Progenitor cell of endocrine pancreas (in vitro differentiated cells): ENCODE data around the gene STX5. TPM values are rescaled to one million over a fixed set of nuclear protein-coding genes. Genes with fewer than 3 reads are reported as not detected.

Experiments
- DNase-seq: peaks from one replicate; pipeline ENCODE4 v3.0.0; 2021; ENCODE audit warnings: low spot score; ENCODE audit not compliant: unreplicated experiment
- H3K27ac Mint-ChIP-seq: 2 replicates; pipeline ENCODE4 v1.8.0; 2021; ENCODE audit warnings: mild to moderate bottlenecking, moderate library complexity, mixed read lengths
- H3K27me3 Mint-ChIP-seq: 2 replicates; pipeline ENCODE4 v1.8.0; 2021; ENCODE audit warnings: mixed read lengths
- H3K36me3 Mint-ChIP-seq: 2 replicates; pipeline ENCODE4 v1.8.0; 2022; ENCODE audit warnings: mixed read lengths; ENCODE audit not compliant: insufficient read depth
- H3K4me1 Mint-ChIP-seq: 2 replicates; pipeline ENCODE4 v1.8.0; 2021; ENCODE audit warnings: low read depth, mixed read lengths
- H3K4me3 Mint-ChIP-seq: 2 replicates; pipeline ENCODE4 v1.8.0; 2021; ENCODE audit warnings: low read depth, mild to moderate bottlenecking, moderate library complexity, mixed read lengths
- H3K9me3 Mint-ChIP-seq: 2 replicates; pipeline ENCODE4 v1.8.0; 2021; ENCODE audit warnings: low read depth, mixed read lengths
- total RNA-seq: library from RNA; stranded (reverse); gene quantifications from 2 replicates; pipeline ENCODE4 v1.2.1, GENCODE V29; 2021
- TF ChIP-seq, protein P1 (sequence below): fragments of 200-600 bp; sonication (generic); IDR thresholded peaks from one replicate; pipeline ENCODE4 v1.5.0; 2021; ENCODE audit warnings: antibody characterized with exemption, mild to moderate bottlenecking; ENCODE audit not compliant: unreplicated experiment

Gene STX5
- total RNA-seq, 1 donor from 2014 or later = 45.3 TPM

DNA sequence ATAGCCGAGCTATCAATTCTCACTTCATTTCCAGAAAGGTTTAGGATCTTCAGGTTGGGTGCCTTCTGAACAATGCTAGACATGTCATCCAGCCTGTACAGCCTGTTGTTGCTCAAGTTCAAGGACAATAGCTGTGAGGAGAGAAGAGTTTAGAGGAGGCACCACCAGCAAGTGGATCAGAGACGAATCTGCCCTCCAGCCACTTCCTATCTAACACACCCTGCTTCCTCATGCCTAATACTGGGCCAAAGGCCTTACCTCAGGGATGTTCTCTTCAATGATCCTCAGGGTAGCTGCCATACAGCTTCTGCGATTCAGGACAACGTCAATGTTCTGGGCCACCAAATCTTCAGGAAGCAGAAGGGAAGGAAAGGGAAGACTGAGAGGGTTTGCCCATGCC, 30.8 kb downstream of the STX5 start:
- Mint-ChIP-seq H3K36me3 (peaks cover 27% of the 10 kb centered on the region), H3K9me3 (no peaks in the 10 kb centered on the region), H3K4me1 (peaks cover 11% of the 10 kb centered on the region), H3K27me3 (no peaks in the 10 kb centered on the region), H3K27ac (no peak overlapping the region), H3K4me3 (no peak overlapping the region)
- TF ChIP-seq, protein P1, sequence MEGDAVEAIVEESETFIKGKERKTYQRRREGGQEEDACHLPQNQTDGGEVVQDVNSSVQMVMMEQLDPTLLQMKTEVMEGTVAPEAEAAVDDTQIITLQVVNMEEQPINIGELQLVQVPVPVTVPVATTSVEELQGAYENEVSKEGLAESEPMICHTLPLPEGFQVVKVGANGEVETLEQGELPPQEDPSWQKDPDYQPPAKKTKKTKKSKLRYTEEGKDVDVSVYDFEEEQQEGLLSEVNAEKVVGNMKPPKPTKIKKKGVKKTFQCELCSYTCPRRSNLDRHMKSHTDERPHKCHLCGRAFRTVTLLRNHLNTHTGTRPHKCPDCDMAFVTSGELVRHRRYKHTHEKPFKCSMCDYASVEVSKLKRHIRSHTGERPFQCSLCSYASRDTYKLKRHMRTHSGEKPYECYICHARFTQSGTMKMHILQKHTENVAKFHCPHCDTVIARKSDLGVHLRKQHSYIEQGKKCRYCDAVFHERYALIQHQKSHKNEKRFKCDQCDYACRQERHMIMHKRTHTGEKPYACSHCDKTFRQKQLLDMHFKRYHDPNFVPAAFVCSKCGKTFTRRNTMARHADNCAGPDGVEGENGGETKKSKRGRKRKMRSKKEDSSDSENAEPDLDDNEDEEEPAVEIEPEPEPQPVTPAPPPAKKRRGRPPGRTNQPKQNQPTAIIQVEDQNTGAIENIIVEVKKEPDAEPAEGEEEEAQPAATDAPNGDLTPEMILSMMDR = no peak
- DNase-seq = no peak

DNA sequence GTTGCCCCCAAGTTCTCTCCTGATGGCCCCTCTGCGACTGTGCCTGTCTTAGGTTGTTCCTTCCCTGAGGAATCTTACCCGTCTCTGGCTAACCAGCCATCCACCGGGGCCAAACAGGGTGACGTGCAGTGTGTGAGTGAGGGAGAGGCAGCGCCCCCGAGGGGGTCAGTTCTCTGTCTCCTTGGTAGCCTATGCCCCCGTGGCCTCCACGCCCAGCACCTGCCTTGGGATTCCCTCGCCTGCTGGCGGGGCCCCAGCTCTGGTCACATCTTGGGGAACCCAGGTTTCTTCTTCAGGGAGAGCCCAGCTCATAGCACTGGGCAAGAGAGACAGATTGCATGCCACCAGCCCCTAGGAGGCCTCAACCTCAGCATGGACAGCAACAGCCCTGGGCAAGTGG, 32.4 kb downstream of the STX5 start:
- H3K27me3 Mint-ChIP-seq = no peaks in the 10 kb centered on the region
- DNase-seq = no peak
- TF ChIP-seq, protein P1 = no peak
- no peaks in the 10 kb centered on the region for H3K9me3 Mint-ChIP-seq
- H3K27ac Mint-ChIP-seq = no peak overlapping the region
- H3K4me1 Mint-ChIP-seq = peaks cover 7% of the 10 kb centered on the region
- H3K36me3 Mint-ChIP-seq = peaks cover 37% of the 10 kb centered on the region
- no peak overlapping the region for H3K4me3 Mint-ChIP-seq

- TF ChIP-seq, protein P1 = no peak
- no peak for DNase-seq
- Mint-ChIP-seq H3K27ac (peak overlapping the region; percentile 56), H3K4me3 (no peak overlapping the region), H3K36me3 (peaks cover 36% of the 10 kb centered on the region), H3K9me3 (no peaks in the 10 kb centered on the region), H3K27me3 (no peaks in the 10 kb centered on the region), H3K4me1 (peaks cover 8% of the 10 kb centered on the region)
Measured at GRCh38 chr11:62796281-62796680, 35.6 kb downstream of the STX5 start.

- no peak for DNase-seq
- peak overlapping the region; percentile 41 for H3K27ac Mint-ChIP-seq
- no peaks in the 10 kb centered on the region for H3K9me3 Mint-ChIP-seq
- H3K27me3 Mint-ChIP-seq = no peaks in the 10 kb centered on the region
- peaks cover 29% of the 10 kb centered on the region for H3K36me3 Mint-ChIP-seq
- TF ChIP-seq, protein P1 = no peak
- H3K4me3 Mint-ChIP-seq = no peak overlapping the region
- H3K4me1 Mint-ChIP-seq = peaks cover 17% of the 10 kb centered on the region
Measured at GRCh38 chr11:62794201-62794775, 37.6 kb downstream of the STX5 start.

DNA sequence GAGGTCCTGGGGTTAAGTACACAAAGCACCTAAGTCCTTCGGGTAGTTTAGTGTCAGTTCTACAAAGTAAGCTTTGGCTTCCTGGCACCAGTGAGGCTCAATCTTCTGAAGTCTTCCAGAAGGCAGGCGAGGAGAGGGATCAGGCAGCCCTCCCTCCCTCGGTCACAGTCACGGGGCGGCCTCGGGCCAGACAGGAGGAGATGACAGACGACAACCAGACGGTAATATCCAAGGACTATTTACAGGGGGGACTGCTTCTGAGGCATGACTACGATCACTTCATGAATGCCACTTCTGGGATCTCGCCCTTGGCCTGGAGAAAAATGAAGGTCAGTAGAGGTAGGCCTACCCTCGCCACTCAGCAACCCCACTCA, 39.7 kb downstream of the STX5 start:
- Mint-ChIP-seq H3K4me3 (peak overlapping the region; percentile 86), H3K36me3 (peaks cover 22% of the 10 kb centered on the region), H3K4me1 (peaks cover 22% of the 10 kb centered on the region), H3K27me3 (no peaks in the 10 kb centered on the region), H3K9me3 (no peaks in the 10 kb centered on the region), H3K27ac (peak overlapping the region; percentile 91)
- TF ChIP-seq, protein P1 = no peak
- DNase-seq = no peak
